Stimulated activated CD8-positive, alpha-beta memory T cell treated with anti-CD3 and anti-CD28 coated beads, Interleukin-7, amount 100 ng/mL, for 48 hours (primary cell): ENCODE results near the gene NR1D2.

ENCODE experiments used
- DNase-seq, 2 donors: peaks; one replicate each; pipeline ENCODE4 v3.0.0-alpha.2; 2020; ENCODE audit warnings: low read depth in 1 of 2; ENCODE audit errors: extremely low read depth in 1 of 2

NR1D2 gene

GRCh38 chr3:23928524-23928923, 16.6 kb upstream of the NR1D2 start:
- no peak for DNase-seq

GRCh38 chr3:23931597-23931996, 13.5 kb upstream of the NR1D2 start:
- no peak for DNase-seq

GRCh38 chr3:23932571-23932970, 12.5 kb upstream of the NR1D2 start:
- no peak for DNase-seq

- DNase-seq = no peak
Measured at GRCh38 chr3:23934253-23934652, 10.8 kb upstream of the NR1D2 start.

- no peak for DNase-seq
Measured at GRCh38 chr3:23937296-23937695, 7.8 kb upstream of the NR1D2 start.

GRCh38 chr3:23938688-23939087, 6.4 kb upstream of the NR1D2 start:
- DNase-seq = no peak

GRCh38 chr3:23940775-23941174, 4.3 kb upstream of the NR1D2 start:
- no peak for DNase-seq

- DNase-seq = no peak
Measured at GRCh38 chr3:23941440-23941839, 3.6 kb upstream of the NR1D2 start.

GRCh38 chr3:23942546-23942945, 2.5 kb upstream of the NR1D2 start:
- no peak for DNase-seq

GRCh38 chr3:23944007-23944783, 891 bp upstream of the NR1D2 start:
- DNase-seq = no peak

- no peak for DNase-seq
Measured at GRCh38 chr3:23945663-23945912, 502 bp downstream of the NR1D2 start.

GRCh38 chr3:23945913-23946687, 1.0 kb downstream of the NR1D2 start:
- DNase-seq = peak; percentile 88 to 92

- no peak for DNase-seq
Measured at GRCh38 chr3:23948761-23949160, 3.7 kb downstream of the NR1D2 start.

- DNase-seq = no peak
Measured at GRCh38 chr3:23949784-23950183, 4.7 kb downstream of the NR1D2 start.

- DNase-seq = no peak
Measured at GRCh38 chr3:23950293-23950692, 5.2 kb downstream of the NR1D2 start.

- DNase-seq = no peak
Measured at GRCh38 chr3:23952646-23953045, 7.6 kb downstream of the NR1D2 start.

- no peak for DNase-seq
Measured at GRCh38 chr3:23953523-23953922, 8.4 kb downstream of the NR1D2 start.

- DNase-seq = no peak
Measured at GRCh38 chr3:23954144-23954543, 9.1 kb downstream of the NR1D2 start.

GRCh38 chr3:23956701-23957100, 11.6 kb downstream of the NR1D2 start:
- no peak for DNase-seq

- peak in 1 of 2 donors; percentile 4 for DNase-seq
Measured at GRCh38 chr3:23959135-23959900, 14.2 kb downstream of the NR1D2 start.

GRCh38 chr3:23960649-23961048, 15.6 kb downstream of the NR1D2 start:
- no peak for DNase-seq

GRCh38 chr3:23961066-23961465, 16.0 kb downstream of the NR1D2 start:
- no peak for DNase-seq
